Measurements from ENCODE around the gene CDH12.

The CDH12 gene

GRCh38 chr5:22431406-22431805 is 421.7 kb downstream of the CDH12 start:
- no peak for TF ChIP-seq CTCF (IDR thresholded peaks at IDR 0.05)
- no peak overlapping the region for H3K27ac ChIP-seq
- H3K9me3 ChIP-seq: no peaks in the 10 kb centered on the region
- H3K27me3 ChIP-seq: no peaks in the 10 kb centered on the region
- H3K4me3 ChIP-seq (ENCODE audit: low read depth in 1 of 2, low read length in 1 of 2): no peak overlapping the region
- no peaks in the 10 kb centered on the region for H3K4me1 ChIP-seq (ENCODE audit: control insufficient read depth in 1 of 2, insufficient read depth in 1 of 2, low read depth in 1 of 2, low read length in 1 of 2)
- H3K36me3 ChIP-seq: no peaks in the 10 kb centered on the region

GRCh38 chr5:22411554-22412349 is 441.4 kb downstream of the CDH12 start:
- Histone ChIP-seq H3K27me3 (no peaks in the 10 kb centered on the region), H3K4me1 (ENCODE audit: control insufficient read depth in 1 of 2, insufficient read depth in 1 of 2, low read depth in 1 of 2, low read length in 1 of 2) (no peaks in the 10 kb centered on the region), H3K4me3 (ENCODE audit: low read depth in 1 of 2, low read length in 1 of 2) (no peak overlapping the region), H3K36me3 (no peaks in the 10 kb centered on the region), H3K27ac (no peak overlapping the region), H3K9me3 (no peaks in the 10 kb centered on the region)
- no peak for TF ChIP-seq CTCF (IDR thresholded peaks at IDR 0.05)

- H3K27ac ChIP-seq: no peak overlapping the region
- H3K4me3 ChIP-seq (ENCODE audit: low read depth in 1 of 2, low read length in 1 of 2): no peak overlapping the region
- H3K36me3 ChIP-seq: no peaks in the 10 kb centered on the region
- TF ChIP-seq CTCF (IDR thresholded peaks at IDR 0.05): no peak
- H3K27me3 ChIP-seq: no peaks in the 10 kb centered on the region
- no peaks in the 10 kb centered on the region for H3K4me1 ChIP-seq (ENCODE audit: control insufficient read depth in 1 of 2, insufficient read depth in 1 of 2, low read depth in 1 of 2, low read length in 1 of 2)
- H3K9me3 ChIP-seq: no peaks in the 10 kb centered on the region
Measured at GRCh38 chr5:22391956-22392355, 461.2 kb downstream of the CDH12 start.

GRCh38 chr5:22390888-22391287 is 462.3 kb downstream of the CDH12 start:
- Histone ChIP-seq H3K36me3 (no peaks in the 10 kb centered on the region), H3K4me3 (ENCODE audit: low read depth in 1 of 2, low read length in 1 of 2) (no peak overlapping the region)
- TF ChIP-seq CTCF (IDR thresholded peaks at IDR 0.05): no peak

GRCh38 chr5:22372826-22373660 is 480.1 kb downstream of the CDH12 start:
- Histone ChIP-seq H3K4me3 (ENCODE audit: low read depth in 1 of 2, low read length in 1 of 2) (no peak overlapping the region), H3K36me3 (no peaks in the 10 kb centered on the region), H3K4me1 (ENCODE audit: control insufficient read depth in 1 of 2, insufficient read depth in 1 of 2, low read depth in 1 of 2, low read length in 1 of 2) (no peaks in the 10 kb centered on the region), H3K27me3 (no peaks in the 10 kb centered on the region), H3K27ac (no peak overlapping the region), H3K9me3 (no peaks in the 10 kb centered on the region)
- TF ChIP-seq CTCF (IDR thresholded peaks at IDR 0.05): no peak

More at GRCh38 chr5:22390888-22391287, 462.3 kb downstream of the CDH12 start:
- no peaks in the 10 kb centered on the region for H3K4me1 ChIP-seq (ENCODE audit: control insufficient read depth in 1 of 2, insufficient read depth in 1 of 2, low read depth in 1 of 2, low read length in 1 of 2)
- H3K27ac ChIP-seq: no peak overlapping the region
- H3K9me3 ChIP-seq: no peaks in the 10 kb centered on the region
- H3K27me3 ChIP-seq: no peaks in the 10 kb centered on the region

Measured in neutrophil (primary cell).